ENCODE measurements around the gene NAV1.

The NAV1 gene

GRCh38 chr1:201507360-201507675 is 31.6 kb upstream of the NAV1 start:
- no peak overlapping the region for H3K4me2 ChIP-seq (ENCODE audit: low read length, poor library complexity, severe bottlenecking)
- no peaks in the 10 kb centered on the region for H3K79me1 ChIP-seq (replicated peaks; ENCODE audit: low read length, poor library complexity, severe bottlenecking)
- no peaks in the 10 kb centered on the region for H3K27me3 ChIP-seq (ENCODE audit: control insufficient read depth in 1 of 2, insufficient read depth in 1 of 2, low read length in 2 of 2)
- peak overlapping the region; percentile 78 for H4K91ac ChIP-seq (ENCODE audit: low read length)
- DNase-seq = no peak
- WGBS = 68% methylated on average over 11 of the region's 11 CpGs
- H3K9me3 ChIP-seq (ENCODE audit: control insufficient read depth, low read length) = no peaks in the 10 kb centered on the region
- H3K4me1 ChIP-seq (ENCODE audit: control insufficient read depth, insufficient read depth, low read depth, low read length) = peaks cover 18% of the 10 kb centered on the region
- H2BK15ac ChIP-seq (ENCODE audit: low read depth, poor library complexity, severe bottlenecking) = no peak overlapping the region
- peak overlapping the region; percentile 36 for H2AFZ ChIP-seq (ENCODE audit: low read depth, low read length)
- H3K4me3 ChIP-seq (ENCODE audit: insufficient read depth in 1 of 2, low read depth in 1 of 2, low read length in 2 of 2) = peak overlapping the region in 1 of 2 experiments; percentile 87
- H3K14ac ChIP-seq (ENCODE audit: low read length in 2 of 2) = peak overlapping the region in 1 of 2 experiments; percentile 44
- H2BK120ac ChIP-seq (ENCODE audit: low read depth, low read length) = peak overlapping the region; percentile 83
- peak overlapping the region; percentile 87 for H4K8ac ChIP-seq (ENCODE audit: low read length)
- peak overlapping the region; percentile 87 for H3K9ac ChIP-seq (ENCODE audit: low read length)
- no peak overlapping the region for H3K23ac ChIP-seq (ENCODE audit: low read length in 2 of 2)
- no peak overlapping the region for H3K27ac ChIP-seq (ENCODE audit: low read length, poor library complexity, severe bottlenecking)
- peak overlapping the region; percentile 31 to 65 for H3K4ac ChIP-seq (ENCODE audit: low read depth in 1 of 2, low read length in 2 of 2)
- peak overlapping the region; percentile 88 to 89 for H3K18ac ChIP-seq (ENCODE audit: low read depth in 1 of 2, low read length in 2 of 2)
- H3K36me3 ChIP-seq (ENCODE audit: control insufficient read depth in 1 of 2, insufficient read depth in 2 of 2, low read depth in 1 of 2, low read length in 2 of 2) = no peaks in the 10 kb centered on the region
- H2AK5ac ChIP-seq (ENCODE audit: low read length, severe bottlenecking) = peak overlapping the region; percentile 45
- no peak overlapping the region for H2BK5ac ChIP-seq (ENCODE audit: low read depth, low read length, poor library complexity, severe bottlenecking)
- H2BK12ac ChIP-seq (ENCODE audit: low read length in 2 of 2) = peak overlapping the region; percentile 88 to 95

GRCh38 chr1:201508809-201509208 is 30.1 kb upstream of the NAV1 start:
- Histone ChIP-seq H2BK12ac (ENCODE audit: low read length in 2 of 2) (no peak overlapping the region), H4K8ac (ENCODE audit: low read length) (no peak overlapping the region), H3K27ac (ENCODE audit: low read length, poor library complexity, severe bottlenecking) (no peak overlapping the region), H3K4me1 (ENCODE audit: control insufficient read depth, insufficient read depth, low read depth, low read length) (peaks cover 14% of the 10 kb centered on the region), H3K9ac (ENCODE audit: low read length) (no peak overlapping the region), H3K27me3 (ENCODE audit: control insufficient read depth in 1 of 2, insufficient read depth in 1 of 2, low read length in 2 of 2) (no peaks in the 10 kb centered on the region), H2AFZ (ENCODE audit: low read depth, low read length) (no peak overlapping the region), H2BK5ac (ENCODE audit: low read depth, low read length, poor library complexity, severe bottlenecking) (no peak overlapping the region), H3K14ac (ENCODE audit: low read length in 2 of 2) (no peak overlapping the region), H3K4me3 (ENCODE audit: insufficient read depth in 1 of 2, low read depth in 1 of 2, low read length in 2 of 2) (no peak overlapping the region), H3K4me2 (ENCODE audit: low read length, poor library complexity, severe bottlenecking) (no peak overlapping the region), H3K9me3 (ENCODE audit: control insufficient read depth, low read length) (no peaks in the 10 kb centered on the region), H2BK15ac (ENCODE audit: low read depth, poor library complexity, severe bottlenecking) (no peak overlapping the region), H3K79me1 (replicated peaks; ENCODE audit: low read length, poor library complexity, severe bottlenecking) (no peaks in the 10 kb centered on the region), H4K91ac (ENCODE audit: low read length) (no peak overlapping the region), H3K36me3 (ENCODE audit: control insufficient read depth in 1 of 2, insufficient read depth in 2 of 2, low read depth in 1 of 2, low read length in 2 of 2) (no peaks in the 10 kb centered on the region), H3K18ac (ENCODE audit: low read depth in 1 of 2, low read length in 2 of 2) (no peak overlapping the region), H2AK5ac (ENCODE audit: low read length, severe bottlenecking) (no peak overlapping the region), H3K23ac (ENCODE audit: low read length in 2 of 2) (no peak overlapping the region), H2BK120ac (ENCODE audit: low read depth, low read length) (no peak overlapping the region), H3K4ac (ENCODE audit: low read depth in 1 of 2, low read length in 2 of 2) (peak overlapping the region in 1 of 2 experiments; percentile 5)
- DNase-seq = peak; percentile 70
- 80% methylated on average over 2 of the region's 2 CpGs for WGBS

GRCh38 chr1:201509601-201510374 is 29.1 kb upstream of the NAV1 start:
- H2BK120ac ChIP-seq (ENCODE audit: low read depth, low read length) = no peak overlapping the region
- peaks cover 17% of the 10 kb centered on the region for H3K4me1 ChIP-seq (ENCODE audit: control insufficient read depth, insufficient read depth, low read depth, low read length)
- no peak overlapping the region for H3K27ac ChIP-seq (ENCODE audit: low read length, poor library complexity, severe bottlenecking)
- H3K14ac ChIP-seq (ENCODE audit: low read length in 2 of 2) = no peak overlapping the region
- H2AK5ac ChIP-seq (ENCODE audit: low read length, severe bottlenecking) = no peak overlapping the region
- DNase-seq = no peak
- H4K8ac ChIP-seq (ENCODE audit: low read length) = no peak overlapping the region
- no peaks in the 10 kb centered on the region for H3K27me3 ChIP-seq (ENCODE audit: control insufficient read depth in 1 of 2, insufficient read depth in 1 of 2, low read length in 2 of 2)
- H3K9ac ChIP-seq (ENCODE audit: low read length) = no peak overlapping the region
- H2BK15ac ChIP-seq (ENCODE audit: low read depth, poor library complexity, severe bottlenecking) = no peak overlapping the region
- H3K79me1 ChIP-seq (replicated peaks; ENCODE audit: low read length, poor library complexity, severe bottlenecking) = no peaks in the 10 kb centered on the region
- H3K4me2 ChIP-seq (ENCODE audit: low read length, poor library complexity, severe bottlenecking) = no peak overlapping the region
- H3K4me3 ChIP-seq (ENCODE audit: insufficient read depth in 1 of 2, low read depth in 1 of 2, low read length in 2 of 2) = no peak overlapping the region
- peak overlapping the region in 1 of 2 experiments; percentile 11 for H2BK12ac ChIP-seq (ENCODE audit: low read length in 2 of 2)
- H2BK5ac ChIP-seq (ENCODE audit: low read depth, low read length, poor library complexity, severe bottlenecking) = no peak overlapping the region
- peak overlapping the region in 1 of 2 experiments; percentile 60 for H3K23ac ChIP-seq (ENCODE audit: low read length in 2 of 2)
- H3K36me3 ChIP-seq (ENCODE audit: control insufficient read depth in 1 of 2, insufficient read depth in 2 of 2, low read depth in 1 of 2, low read length in 2 of 2) = no peaks in the 10 kb centered on the region
- no peak overlapping the region for H3K18ac ChIP-seq (ENCODE audit: low read depth in 1 of 2, low read length in 2 of 2)
- H4K91ac ChIP-seq (ENCODE audit: low read length) = no peak overlapping the region
- WGBS = 96% methylated on average over 1 of the region's 2 CpGs
- H2AFZ ChIP-seq (ENCODE audit: low read depth, low read length) = no peak overlapping the region
- no peak overlapping the region for H3K4ac ChIP-seq (ENCODE audit: low read depth in 1 of 2, low read length in 2 of 2)
- no peaks in the 10 kb centered on the region for H3K9me3 ChIP-seq (ENCODE audit: control insufficient read depth, low read length)

- no peak overlapping the region for H3K4me2 ChIP-seq (ENCODE audit: low read length, poor library complexity, severe bottlenecking)
- no peak overlapping the region for H2BK5ac ChIP-seq (ENCODE audit: low read depth, low read length, poor library complexity, severe bottlenecking)
- H3K4me1 ChIP-seq (ENCODE audit: control insufficient read depth, insufficient read depth, low read depth, low read length) = peaks cover 14% of the 10 kb centered on the region
- no peak overlapping the region for H3K9ac ChIP-seq (ENCODE audit: low read length)
- no peak overlapping the region for H2AFZ ChIP-seq (ENCODE audit: low read depth, low read length)
- H2BK120ac ChIP-seq (ENCODE audit: low read depth, low read length) = no peak overlapping the region
- H4K8ac ChIP-seq (ENCODE audit: low read length) = no peak overlapping the region
- no peak overlapping the region for H3K18ac ChIP-seq (ENCODE audit: low read depth in 1 of 2, low read length in 2 of 2)
- H3K27ac ChIP-seq (ENCODE audit: low read length, poor library complexity, severe bottlenecking) = no peak overlapping the region
- no peak overlapping the region for H2AK5ac ChIP-seq (ENCODE audit: low read length, severe bottlenecking)
- H3K14ac ChIP-seq (ENCODE audit: low read length in 2 of 2) = no peak overlapping the region
- H2BK15ac ChIP-seq (ENCODE audit: low read depth, poor library complexity, severe bottlenecking) = no peak overlapping the region
- H2BK12ac ChIP-seq (ENCODE audit: low read length in 2 of 2) = no peak overlapping the region
- H3K79me1 ChIP-seq (replicated peaks; ENCODE audit: low read length, poor library complexity, severe bottlenecking) = no peaks in the 10 kb centered on the region
- H3K36me3 ChIP-seq (ENCODE audit: control insufficient read depth in 1 of 2, insufficient read depth in 2 of 2, low read depth in 1 of 2, low read length in 2 of 2) = no peaks in the 10 kb centered on the region
- 75% methylated on average over 1 of the region's 1 CpG for WGBS
- DNase-seq = no peak
- no peak overlapping the region for H4K91ac ChIP-seq (ENCODE audit: low read length)
- no peak overlapping the region for H3K4me3 ChIP-seq (ENCODE audit: insufficient read depth in 1 of 2, low read depth in 1 of 2, low read length in 2 of 2)
- no peak overlapping the region for H3K23ac ChIP-seq (ENCODE audit: low read length in 2 of 2)
- no peaks in the 10 kb centered on the region for H3K9me3 ChIP-seq (ENCODE audit: control insufficient read depth, low read length)
- no peak overlapping the region for H3K4ac ChIP-seq (ENCODE audit: low read depth in 1 of 2, low read length in 2 of 2)
- H3K27me3 ChIP-seq (ENCODE audit: control insufficient read depth in 1 of 2, insufficient read depth in 1 of 2, low read length in 2 of 2) = no peaks in the 10 kb centered on the region
Measured at GRCh38 chr1:201510734-201511133, 28.2 kb upstream of the NAV1 start.

Measured in mesenchymal stem cell (in vitro differentiated cells and primary cell).